H1 (cell line): ENCODE data around the gene NAA25. TPM values are rescaled to one million over a fixed set of nuclear protein-coding genes. Genes with fewer than 3 reads are reported as not detected.

Experiments used
- CTCF ChIA-PET: fragments of 300-600 bp; sonication (Branson Sonifier 250); formaldehyde crosslinking; loops from one replicate; lab custom pipeline; 2021; ENCODE audit not compliant: partially characterized antibody; lab: Charles Lee
- POLR2A ChIA-PET: fragments of 300-600 bp; sonication (Branson Sonifier 250); formaldehyde crosslinking; loops from one replicate; lab custom pipeline; 2021; ENCODE audit warnings: inconsistent platforms; ENCODE audit not compliant: partially characterized antibody; lab: Charles Lee
- DNase-seq, 2 experiments: peaks; one replicate each; pipeline versions ENCODE4 v3.0.0 to v3.0.0-alpha.2; 2010 to 2022; ENCODE audit warnings: low spot score in 2 of 2, low read depth in 1 of 2, mixed read lengths in 1 of 2
- FAIRE-seq: peaks from 2 replicates; lab custom pipeline; 2011; peaks lifted over from hg19 to GRCh38; lab: Jason Lieb, UNC
- H2AFZ ChIP-seq: 2 replicates; pipeline ENCODE4 v1.8.1; 2012; ENCODE audit warnings: low read length, inconsistent platforms
- H2AK5ac ChIP-seq: 2 replicates; pipeline ENCODE4 v1.6.1; 2013; ENCODE audit warnings: low read depth, low read length
- H2BK120ac ChIP-seq: replicated peaks from 2 replicates; pipeline ENCODE3; 2013; ENCODE audit warnings: low read depth, low read length, inconsistent platforms
- H2BK12ac ChIP-seq: 2 replicates; pipeline ENCODE4 v1.6.1; 2013; ENCODE audit warnings: low read depth, low read length
- H2BK15ac ChIP-seq: 2 replicates; pipeline ENCODE4 v1.6.1; 2013; ENCODE audit warnings: low read length
- H2BK20ac ChIP-seq: 2 replicates; pipeline ENCODE4 v1.6.1; 2013; ENCODE audit warnings: low read length
- H2BK5ac ChIP-seq: 2 replicates; pipeline ENCODE4 v1.6.1; 2013; ENCODE audit warnings: low read depth, low read length
- H3K14ac ChIP-seq: 2 replicates; pipeline ENCODE4 v1.6.1; 2013; ENCODE audit warnings: inconsistent platforms; ENCODE audit not compliant: insufficient read length
- H3K18ac ChIP-seq: 2 replicates; pipeline ENCODE4 v1.6.1; 2013; ENCODE audit warnings: low read length; ENCODE audit errors: extremely low read depth
- H3K23ac ChIP-seq: 2 replicates; pipeline ENCODE4 v1.6.1; 2013; ENCODE audit warnings: inconsistent platforms; ENCODE audit not compliant: insufficient read length
- H3K23me2 ChIP-seq: 2 replicates; pipeline ENCODE4 v1.6.1; 2013; ENCODE audit warnings: low read depth, low read length
- H3K27ac ChIP-seq: 2 replicates; pipeline ENCODE4 v1.6.1; 2011; ENCODE audit warnings: low read depth, low read length, inconsistent platforms
- H3K27me3 ChIP-seq, 4 experiments: replicated peaks in 1 of 4; 1 replicate in 1 of 4; 2 replicates in 3 of 4; pipeline versions ENCODE4 v1.6.1 to v1.8.1; 2011 to 2013; ENCODE audit warnings: low read length in 3 of 4, mild to moderate bottlenecking in 3 of 4, inconsistent platforms in 2 of 4, mixed read lengths in 2 of 4, moderate library complexity in 1 of 4; ENCODE audit not compliant: control insufficient read depth in 3 of 4, insufficient read depth in 3 of 4; ENCODE audit errors: extremely low read depth in 1 of 4
- H3K36me3 ChIP-seq, 4 experiments: 2 replicates each; pipeline versions ENCODE4 v1.6.1 to v1.8.1; 2011 to 2013; ENCODE audit warnings: mild to moderate bottlenecking in 4 of 4, low read length in 3 of 4, moderate library complexity in 2 of 4, control low read depth in 1 of 4, inconsistent platforms in 1 of 4; ENCODE audit not compliant: insufficient read depth in 4 of 4, control insufficient read depth in 2 of 4
- H3K4ac ChIP-seq: replicated peaks from 2 replicates; pipeline ENCODE3; 2013; ENCODE audit warnings: low read length, low read depth, mixed read lengths, inconsistent platforms; ENCODE audit not compliant: insufficient read length
- H3K4me1 ChIP-seq, 4 experiments: replicated peaks in 1 of 4; 1 replicate in 1 of 4; 2 replicates in 3 of 4; pipeline versions ENCODE4 v1.6.1 to v1.8.1; 2011 to 2013; ENCODE audit warnings: low read length in 3 of 4, inconsistent platforms in 2 of 4, mixed read lengths in 1 of 4; ENCODE audit not compliant: insufficient read depth in 4 of 4, control insufficient read depth in 3 of 4
- H3K4me2 ChIP-seq, 2 experiments: 2 replicates each; pipeline versions ENCODE4 v1.6.1 to v1.8.1; 2011 to 2013; ENCODE audit warnings: low read depth in 2 of 2, low read length in 2 of 2, control low read depth in 1 of 2, inconsistent platforms in 1 of 2, mild to moderate bottlenecking in 1 of 2; ENCODE audit not compliant: insufficient read depth in 1 of 2
- H3K4me3 ChIP-seq, 4 experiments: fragments of 200-600, 300-600 bp in 1 of 4; sonication (generic), shearing (Covaris generic), sonication (Bioruptor Twin) in 1 of 4; 2 replicates each; pipeline versions ENCODE4 v1.5.1 to v1.8.1; 2011 to 2016; ENCODE audit warnings: low read length in 4 of 4, low read depth in 3 of 4, control low read depth in 2 of 4, inconsistent platforms in 2 of 4, mild to moderate bottlenecking in 2 of 4, mixed read lengths in 1 of 4, moderate library complexity in 1 of 4; ENCODE audit not compliant: insufficient read depth in 2 of 4; ENCODE audit errors: extremely low read depth in 1 of 4
- H3K56ac ChIP-seq: replicated peaks from 2 replicates; pipeline ENCODE3; 2013; ENCODE audit warnings: low read depth, mild to moderate bottlenecking, mixed read lengths, low read length, inconsistent platforms; ENCODE audit not compliant: insufficient read length
- H3K79me1 ChIP-seq: 2 replicates; pipeline ENCODE4 v1.6.1; 2013; ENCODE audit warnings: low read depth, low read length, control low read depth
- H3K79me2 ChIP-seq, 2 experiments: 2 replicates each; pipeline versions ENCODE4 v1.6.1 to v1.8.1; 2012 to 2013; ENCODE audit warnings: low read length in 2 of 2, mild to moderate bottlenecking in 2 of 2, inconsistent platforms in 1 of 2; ENCODE audit not compliant: insufficient read depth in 2 of 2, control insufficient read depth in 1 of 2
- H3K9ac ChIP-seq, 4 experiments: replicated peaks in 1 of 4; 1 replicate in 1 of 4; 2 replicates in 3 of 4; pipeline versions ENCODE4 v1.6.1 to v1.8.1; 2011 to 2013; ENCODE audit warnings: low read depth in 3 of 4, low read length in 3 of 4, control low read depth in 2 of 4, mild to moderate bottlenecking in 2 of 4, moderate library complexity in 2 of 4, inconsistent platforms in 1 of 4; ENCODE audit errors: extremely low read depth in 1 of 4
- H3K9me3 ChIP-seq, 2 experiments: 2 replicates each; pipeline versions ENCODE4 v1.6.1 to v1.8.1; 2012 to 2013; ENCODE audit warnings: mild to moderate bottlenecking in 2 of 2, moderate library complexity in 2 of 2, control low read depth in 1 of 2, inconsistent platforms in 1 of 2, low read depth in 1 of 2, low read length in 1 of 2, mixed read lengths in 1 of 2; ENCODE audit not compliant: insufficient read depth in 2 of 2
- H4K20me1 ChIP-seq, 2 experiments: replicated peaks in 1 of 2; 2 replicates each; pipeline versions ENCODE3 to v1.8.1; 2011 to 2013; ENCODE audit warnings: inconsistent platforms in 2 of 2, low read length in 2 of 2, mild to moderate bottlenecking in 1 of 2; ENCODE audit not compliant: insufficient read depth in 2 of 2, control insufficient read depth in 1 of 2
- H4K5ac ChIP-seq: 2 replicates; pipeline ENCODE4 v1.6.1; 2013; ENCODE audit warnings: low read length, low read depth, mixed read lengths, inconsistent platforms; ENCODE audit not compliant: insufficient read length
- H4K8ac ChIP-seq: 2 replicates; pipeline ENCODE4 v1.8.0; 2013; ENCODE audit warnings: mild to moderate bottlenecking, moderate library complexity, low read length, inconsistent platforms; ENCODE audit not compliant: insufficient read depth; ENCODE audit errors: extremely low read depth
- H4K91ac ChIP-seq: replicated peaks from 2 replicates; pipeline ENCODE3; 2013; ENCODE audit warnings: low read length, mixed read lengths, inconsistent platforms; ENCODE audit not compliant: insufficient read length
- BCL11A ChIP-seq, 2 experiments: IDR thresholded peaks; one replicate each; pipeline ENCODE4 v1.6.1; 2011; ENCODE audit warnings: low read depth in 2 of 2, low read length in 2 of 2, mild to moderate bottlenecking in 2 of 2
- BRCA1 ChIP-seq: IDR thresholded peaks from 2 replicates; pipeline ENCODE4 v1.6.1; 2012; ENCODE audit warnings: low read depth, low read length, improper control_type of control experiment
- CEBPB ChIP-seq: IDR thresholded peaks from 2 replicates; pipeline ENCODE4 v1.6.1; 2012; ENCODE audit warnings: low read depth, low read length
- CHD2 ChIP-seq: IDR thresholded peaks from 2 replicates; pipeline ENCODE4 v1.6.1; 2012; ENCODE audit warnings: low read length, improper control_type of control experiment
- EP300 ChIP-seq, 2 experiments: IDR thresholded peaks; 1 replicate in 1 of 2; 2 replicates in 1 of 2; pipeline ENCODE4 v1.6.1; 2011 to 2012; ENCODE audit warnings: low read depth in 2 of 2, low read length in 2 of 2, mild to moderate bottlenecking in 2 of 2, borderline replicate concordance in 1 of 2, inconsistent platforms in 1 of 2, moderate library complexity in 1 of 2
- EZH2 ChIP-seq: fragments of 200-600 bp; sonication (generic); IDR thresholded peaks from 2 replicates; pipeline ENCODE4 v1.7.1; 2012; ENCODE audit warnings: low read depth, mild to moderate bottlenecking, moderate library complexity, low read length, inconsistent platforms; ENCODE audit not compliant: severe bottlenecking
- GABPA ChIP-seq: IDR thresholded peaks from 2 replicates; pipeline ENCODE4 v1.6.1; 2011; ENCODE audit warnings: mild to moderate bottlenecking, low read length, moderate library complexity, borderline replicate concordance; ENCODE audit not compliant: insufficient read depth
- KDM4A ChIP-seq: IDR thresholded peaks from one replicate; pipeline ENCODE4 v1.7.1; 2012; ENCODE audit warnings: low read depth, mild to moderate bottlenecking, moderate library complexity, low read length, inconsistent platforms; ENCODE audit not compliant: severe bottlenecking
- MAFK ChIP-seq: IDR thresholded peaks from 2 replicates; pipeline ENCODE4 v1.6.1; 2012; ENCODE audit warnings: low read depth, mild to moderate bottlenecking, improper control_type of control experiment, low read length
- TAF1 ChIP-seq: IDR thresholded peaks from 2 replicates; pipeline ENCODE4 v1.6.1; 2011; ENCODE audit warnings: mild to moderate bottlenecking, low read depth, low read length
- USF2 ChIP-seq: IDR thresholded peaks from 2 replicates; pipeline ENCODE4 v1.6.1; 2011; ENCODE audit warnings: low read length, improper control_type of control experiment
- YY1 ChIP-seq: IDR thresholded peaks from 2 replicates; pipeline ENCODE4 v1.6.1; 2011; ENCODE audit warnings: low read depth, mild to moderate bottlenecking, low read length
- ZNF274 ChIP-seq: IDR thresholded peaks from 2 replicates; pipeline ENCODE4 v1.7.0; 2012; ENCODE audit warnings: low read length, borderline replicate concordance; ENCODE audit errors: extremely low read depth
- polyA plus RNA-seq, 7 experiments: library from polyadenylated mRNA; depleted of rRNA in 3 of 7; stranded (reverse) in 5 of 7; unstranded in 2 of 7; fragments of >200 nt in 5 of 7; fragments of 200-250 nt in 2 of 7; gene quantifications; 1 replicate in 5 of 7; 2 replicates in 1 of 7; 4 replicates in 1 of 7; pipeline versions ENCODE4 v1.2.1 to v1.2.3, GENCODE V29; 2011 to 2013; ENCODE audit warnings: missing spikeins in 2 of 7, mixed read lengths in 2 of 7
- total RNA-seq: library from RNA; stranded (reverse); fragmentation: NEBNext Ultra II Directional; extraction: Animal tissue kit (Norgen Biotek cat#: 25700); gene quantifications from 2 replicates; pipeline ENCODE4 v1.2.1, GENCODE V29; 2021

The NAA25 gene
- total and polyA plus RNA-seq, 2 of the 8 experiments (the other 6 are each of a cell fraction or from before 2014, with no cell fraction given) = 10.8 to 60.3 TPM

GRCh38 chr12:111976860-111977259 is 131.7 kb downstream of the NAA25 start:
- TF ChIP-seq BRCA1 (no peak), EZH2 (no peak), TAF1 (no peak), BCL11A (IDR thresholded peaks at IDR 0.05; ENCODE audit: low read depth in 2 of 2, low read length in 2 of 2) (no peak), CHD2 (no peak), KDM4A (no peak), ZNF274 (no peak), YY1 (no peak), EP300 (IDR thresholded peaks at IDR 0.05; ENCODE audit: borderline replicate concordance in 1 of 2, low read depth in 2 of 2, low read length in 2 of 2) (no peak), USF2 (no peak), MAFK (no peak), CEBPB (no peak), GABPA (no peak)
- Histone ChIP-seq H3K27me3 (no peaks in the 10 kb centered on the region), H2BK5ac (no peak overlapping the region), H4K20me1 (no peaks in the 10 kb centered on the region), H3K56ac (no peak overlapping the region), H3K9me3 (no peaks in the 10 kb centered on the region), H2AFZ (no peak overlapping the region), H3K79me1 (no peaks in the 10 kb centered on the region), H3K18ac (no peak overlapping the region), H2BK20ac (no peak overlapping the region), H2AK5ac (no peak overlapping the region), H4K91ac (no peak overlapping the region), H3K27ac (no peak overlapping the region), H3K4ac (no peak overlapping the region), H3K23ac (no peak overlapping the region), H3K9ac (no peak overlapping the region), H3K23me2 (no peaks in the 10 kb centered on the region), H3K4me1 (no peaks in the 10 kb centered on the region), H4K5ac (no peak overlapping the region), H2BK15ac (no peak overlapping the region), H3K36me3 (no peaks in the 10 kb centered on the region), H3K79me2 (no peaks in the 10 kb centered on the region), H3K14ac (no peak overlapping the region), H3K4me3 (no peak overlapping the region), H4K8ac (no peak overlapping the region), H3K4me2 (no peak overlapping the region), H2BK12ac (no peak overlapping the region), H2BK120ac (no peak overlapping the region)
- ChIA-PET CTCF (no interaction called here), POLR2A (no interaction called here)
- DNase-seq = no peak
- no peak for FAIRE-seq
